Mucosa of gallbladder (tissue), 1 donor: ENCODE measurements around the gene AFAP1L1. TPM values are rescaled to one million over a fixed set of nuclear protein-coding genes. Genes with fewer than 3 reads are reported as not detected.

ENCODE experiments used
- DNase-seq: peaks from one replicate; pipeline ENCODE4 v3.0.0-alpha.2; 2020; ENCODE audit warnings: low spot score
- total RNA-seq: library from RNA; stranded (reverse); gene quantifications from one replicate; pipeline ENCODE4 v1.2.1, GENCODE V29; 2021
- donor health status: DM: no; HTN: no; CAD: no.

Gene AFAP1L1
- 8.7 TPM for total RNA-seq

GRCh38 chr5:149271716-149272563, at the start of gene AFAP1L1:
TSS of gene AFAP1L1 (plus strand) at chr5:149271859. CDS start at chr5:149271969, 110 bp downstream.
- DNase-seq: peak; percentile 40

- no peak for DNase-seq
Measured at GRCh38 chr5:149223081-149223848, 48.4 kb upstream of the AFAP1L1 start.

- DNase-seq: no peak
Measured at GRCh38 chr5:149224282-149224681, 47.4 kb upstream of the AFAP1L1 start.

- no peak for DNase-seq
Measured at GRCh38 chr5:149227168-149227826, 44.4 kb upstream of the AFAP1L1 start.

- DNase-seq: peak; percentile 56
Measured at GRCh38 chr5:149228618-149229297, 42.9 kb upstream of the AFAP1L1 start.

GRCh38 chr5:149229298-149229937, 42.2 kb upstream of the AFAP1L1 start:
- no peak for DNase-seq

DNA sequence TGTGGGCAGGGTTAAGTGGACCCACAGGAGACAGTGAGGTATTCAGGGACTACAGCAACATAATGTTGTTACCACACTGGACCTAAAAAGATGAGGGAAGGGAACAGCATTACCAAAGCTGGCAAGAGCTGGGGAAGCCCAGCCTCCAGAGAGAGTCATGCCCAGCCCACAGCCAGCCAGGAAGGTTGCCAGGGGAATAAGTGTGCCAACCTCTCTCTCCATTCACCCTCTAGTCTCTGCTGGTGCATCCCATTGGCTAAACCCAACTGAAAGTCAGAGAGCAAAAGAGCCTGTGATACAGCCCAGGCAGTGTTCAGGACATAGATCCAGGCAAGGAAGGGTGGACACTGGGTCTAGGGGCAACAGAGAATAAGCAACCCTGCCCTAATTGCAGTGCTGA, 35.8 kb upstream of the AFAP1L1 start:
- no peak for DNase-seq

DNA sequence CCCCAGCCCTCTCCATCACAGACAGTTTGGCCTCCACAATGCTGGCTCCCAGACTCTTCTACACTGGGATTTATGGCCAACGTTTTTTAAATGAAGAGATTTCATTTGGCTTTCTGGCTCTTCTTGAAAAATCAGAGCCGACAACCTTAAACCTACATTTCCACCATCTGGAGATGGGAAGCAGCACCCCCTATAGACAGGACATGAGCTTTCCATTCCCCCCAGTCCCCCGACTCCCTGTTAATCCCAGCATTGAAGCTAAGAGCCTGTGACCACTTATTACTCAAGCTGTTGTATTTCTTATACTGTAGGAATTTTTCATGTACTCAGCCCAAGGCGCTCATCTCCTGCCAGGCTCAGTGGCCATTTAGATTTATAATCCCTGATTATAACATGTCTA, 34.0 kb upstream of the AFAP1L1 start:
- no peak for DNase-seq

DNA sequence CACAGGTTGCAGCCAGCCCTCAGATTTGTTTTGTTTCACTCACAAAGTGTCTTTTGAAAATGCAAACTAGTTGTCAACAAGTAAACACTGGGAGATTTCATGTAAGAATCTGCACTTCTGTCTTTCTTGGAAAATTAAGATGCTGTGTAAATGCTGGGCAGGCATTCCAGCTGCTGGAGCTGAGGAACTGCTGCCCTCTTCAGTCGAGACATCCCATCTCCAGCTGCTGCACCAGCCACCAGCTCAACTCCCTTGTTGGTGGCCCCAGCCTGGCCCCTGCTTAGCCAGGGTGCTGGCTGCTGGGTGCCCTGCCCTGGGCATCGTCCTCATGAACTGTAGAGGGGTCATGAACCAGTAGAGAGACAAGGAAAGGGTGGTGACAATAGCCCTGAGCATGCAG, 33.1 kb upstream of the AFAP1L1 start:
- DNase-seq: no peak

- DNase-seq: no peak
Measured at GRCh38 chr5:149239917-149240316, 31.7 kb upstream of the AFAP1L1 start.

DNA sequence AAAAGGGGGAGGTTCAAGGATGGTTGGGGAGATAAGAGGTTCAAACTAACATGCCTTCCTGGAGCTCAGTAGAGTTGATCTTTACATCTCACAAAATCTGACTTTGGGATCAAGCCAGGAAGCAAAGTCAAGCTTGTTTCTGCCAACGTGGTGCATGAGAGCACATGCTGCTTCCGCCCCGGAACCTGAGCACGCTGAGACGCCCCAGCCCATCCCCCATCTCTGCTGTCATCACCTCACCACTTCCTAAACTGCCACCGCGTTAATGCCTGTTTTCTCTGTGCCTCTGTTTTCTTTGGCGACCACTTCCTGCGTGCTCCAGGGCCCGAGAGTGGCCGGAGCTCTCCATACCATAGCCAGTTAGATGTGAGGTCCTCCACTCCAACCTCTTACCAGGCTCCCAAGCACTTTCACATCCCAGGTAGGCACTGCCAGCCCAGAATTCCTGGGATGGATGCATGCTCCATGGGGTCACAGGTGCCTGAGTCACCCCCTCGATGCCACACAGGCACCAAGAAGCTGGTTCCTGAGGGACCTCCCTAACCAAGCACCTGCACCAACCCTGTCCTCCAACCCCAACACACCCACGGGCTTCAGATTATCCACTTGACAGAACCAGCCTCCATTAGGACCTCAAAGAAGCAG, 31.2 kb upstream of the AFAP1L1 start:
- peak; percentile 64 for DNase-seq

- no peak for DNase-seq
Measured at GRCh38 chr5:149242339-149242738, 29.3 kb upstream of the AFAP1L1 start.

DNA sequence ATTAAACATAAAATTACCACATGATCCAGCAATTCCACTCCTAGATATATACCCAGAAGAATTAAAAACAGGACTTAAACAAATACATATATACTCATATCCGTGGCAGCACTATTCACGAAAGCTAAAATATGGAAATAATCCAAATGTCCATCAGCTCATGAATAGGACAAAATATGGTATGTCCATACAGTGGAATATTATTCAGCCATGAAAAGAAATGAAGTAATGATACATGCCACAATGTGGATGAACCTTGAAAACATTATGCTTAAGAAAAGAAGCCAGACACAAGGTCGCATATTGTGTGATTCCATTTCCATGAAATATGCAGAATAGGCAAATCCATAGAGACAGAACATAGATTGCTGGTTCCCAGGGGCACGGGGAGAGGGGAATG, 24.8 kb upstream of the AFAP1L1 start:
- DNase-seq: no peak

DNA sequence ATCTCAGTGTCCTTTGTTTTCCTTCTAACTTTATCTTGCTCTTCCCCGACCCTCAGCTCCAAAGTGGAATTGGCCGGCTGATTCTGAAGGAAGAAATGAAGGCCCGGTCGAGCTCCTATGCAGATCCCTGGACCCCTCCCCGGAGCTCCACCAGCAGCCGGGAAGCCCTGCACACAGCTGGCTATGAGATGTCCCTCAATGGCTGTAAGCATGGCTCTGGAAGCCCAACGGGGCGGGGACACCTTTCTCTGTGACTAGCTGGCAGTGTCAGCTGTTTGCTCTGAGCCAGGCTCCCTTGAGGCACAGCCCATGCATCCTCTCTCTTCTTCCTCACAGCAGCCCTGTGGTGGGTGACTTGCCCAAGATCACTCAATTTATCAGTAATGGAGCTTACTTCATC, 23.9 kb upstream of the AFAP1L1 start:
- no peak for DNase-seq

DNA sequence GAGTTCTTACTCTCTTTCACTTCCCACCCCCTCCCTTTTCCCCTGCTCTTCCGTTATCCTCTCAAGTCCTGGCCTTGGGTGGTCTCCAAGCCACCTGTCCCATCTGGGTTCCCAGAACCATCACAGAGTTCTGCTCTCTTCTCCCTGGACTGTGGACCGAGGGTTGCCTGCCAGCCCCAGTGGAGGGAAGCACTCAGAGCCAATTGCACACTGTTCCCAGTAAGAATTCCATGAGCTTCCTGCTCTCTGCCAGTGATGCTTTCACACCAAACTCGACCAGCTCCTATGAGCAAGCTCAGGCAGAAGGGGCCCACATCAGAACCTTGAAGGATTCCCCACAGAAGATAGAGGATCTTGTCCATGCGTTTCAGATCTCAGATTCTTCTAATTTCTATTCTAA, 20.1 kb upstream of the AFAP1L1 start:
- DNase-seq: no peak

GRCh38 chr5:149254506-149254905, 17.2 kb upstream of the AFAP1L1 start:
- no peak for DNase-seq

GRCh38 chr5:149256451-149256850, 15.2 kb upstream of the AFAP1L1 start:
- no peak for DNase-seq

- no peak for DNase-seq
Measured at GRCh38 chr5:149257131-149257530, 14.5 kb upstream of the AFAP1L1 start.

- DNase-seq: no peak
Measured at GRCh38 chr5:149257889-149258705, 13.6 kb upstream of the AFAP1L1 start.

DNA sequence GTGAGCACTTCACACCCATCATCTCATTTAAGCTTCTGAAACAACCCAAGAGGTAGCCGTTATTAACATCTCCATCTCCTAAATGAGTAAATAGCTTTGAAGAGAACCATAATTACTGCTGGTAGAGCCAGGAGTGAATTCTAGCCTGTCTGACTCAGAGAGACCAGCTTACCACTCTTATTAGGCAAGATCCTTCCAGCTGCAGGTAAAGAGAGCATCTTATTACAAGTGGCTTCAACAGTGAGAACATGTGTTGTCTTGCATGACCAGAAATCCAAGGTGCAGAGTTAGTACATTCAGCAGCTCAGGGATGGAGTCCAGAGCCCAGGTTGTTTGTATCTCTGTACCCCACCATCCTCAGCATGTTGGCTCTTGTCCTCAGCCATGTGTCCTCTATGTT, 10.9 kb upstream of the AFAP1L1 start:
- no peak for DNase-seq
